K562 (cell line): ENCODE results near the gene KAT7. TPM values are rescaled to one million over a fixed set of nuclear protein-coding genes. Genes with fewer than 3 reads are reported as not detected.

ENCODE experiments used
- BHLHE40 ChIP-seq: IDR thresholded peaks from 2 replicates; pipeline ENCODE4 v1.6.1; 2011; ENCODE audit warnings: low read length, improper control_type of control experiment
- CAMTA2 ChIP-seq: fragments of 250-450 bp; sonication (Bioruptor Pico); conservative IDR thresholded peaks from 2 replicates; pipeline ENCODE4 v1.5.1; 2022
- CBX2 ChIP-seq: fragments of 200-600 bp; sonication (generic); IDR thresholded peaks from one replicate; pipeline ENCODE4 v1.6.1; 2012; ENCODE audit warnings: mild to moderate bottlenecking, low read length, inconsistent platforms; ENCODE audit not compliant: insufficient read depth, poor library complexity, severe bottlenecking
- CHCHD3 ChIP-seq: fragments of 250-450 bp; sonication (Bioruptor Pico); IDR thresholded peaks from 2 replicates; pipeline ENCODE4 v2.1.2; 2022; ENCODE audit warnings: mild to moderate bottlenecking
- CREB3L1 ChIP-seq: fragments of 450-650 bp; IDR thresholded peaks from 2 replicates; pipeline ENCODE4 v1.6.1; 2014; ENCODE audit warnings: low read depth, mild to moderate bottlenecking, moderate library complexity, borderline replicate concordance
- EZH2 ChIP-seq: IDR thresholded peaks from 2 replicates; pipeline ENCODE4 v1.6.1; 2012; ENCODE audit warnings: low read depth, mild to moderate bottlenecking, inconsistent platforms, low read length, borderline replicate concordance
- HDAC2 ChIP-seq: fragments of 450-650 bp; IDR thresholded peaks from 2 replicates; pipeline ENCODE4 v1.6.1; 2016; ENCODE audit warnings: mild to moderate bottlenecking
- HSF4 ChIP-seq: fragments of 250-450 bp; sonication (Bioruptor Pico); IDR thresholded peaks from 2 replicates; pipeline ENCODE4 v2.1.2; 2022; ENCODE audit warnings: mild to moderate bottlenecking, moderate library complexity, borderline replicate concordance
- MEIS2 ChIP-seq: fragments of 450-650 bp; IDR thresholded peaks from 2 replicates; pipeline ENCODE4 v1.6.1; 2014; ENCODE audit warnings: mild to moderate bottlenecking; ENCODE audit not compliant: partially characterized antibody
- NFRKB ChIP-seq: fragments of 450-650 bp; IDR thresholded peaks from 2 replicates; pipeline ENCODE4 v1.6.1; 2016; ENCODE audit warnings: low read depth
- PRMT5 ChIP-seq: sonication (generic); formaldehyde crosslinking; IDR thresholded peaks from 2 replicates; pipeline ENCODE4 v1.5.0; 2020; ENCODE audit warnings: missing genetic modification reagents
- RBFOX2 ChIP-seq: fragments of 200-400 bp; formaldehyde crosslinking; IDR thresholded peaks from 2 replicates; pipeline ENCODE4 v1.6.1; 2017; ENCODE audit warnings: low read depth, mild to moderate bottlenecking, low read length, moderate library complexity
- RBM39 ChIP-seq: fragments of 200-400 bp; formaldehyde crosslinking; optimal IDR thresholded peaks from 2 replicates; pipeline ENCODE3; 2018; ENCODE audit warnings: low read depth, low read length
- RUNX1 ChIP-seq: sonication (generic); IDR thresholded peaks from 2 replicates; pipeline ENCODE4 v1.6.1; 2016; ENCODE audit warnings: antibody characterized with exemption, low read depth
- SAFB ChIP-seq: fragments of 200-400 bp; formaldehyde crosslinking; IDR thresholded peaks from 2 replicates; pipeline ENCODE4 v1.6.1; 2017; ENCODE audit warnings: low read depth, low read length, borderline replicate concordance
- SLC30A9 ChIP-seq: fragments of 250-450 bp; sonication (Bioruptor Pico); IDR thresholded peaks from 2 replicates; pipeline ENCODE4 v1.8.0; 2022; ENCODE audit warnings: mild to moderate bottlenecking, moderate library complexity
- SMARCC2 ChIP-seq: fragments of 450-650 bp; IDR thresholded peaks from 2 replicates; pipeline ENCODE4 v1.6.1; 2017; ENCODE audit warnings: antibody characterized with exemption, moderate library complexity, mild to moderate bottlenecking, low read depth
- TAF7 ChIP-seq: fragments of 450-650 bp; IDR thresholded peaks from 2 replicates; pipeline ENCODE4 v1.6.1; 2016; ENCODE audit warnings: missing genetic modification characterization, missing compliant biosample characterization
- TEAD1 ChIP-seq, 2 experiments: fragments of 450-650 bp in 1 of 2; sonication (generic) in 1 of 2; formaldehyde crosslinking; IDR thresholded peaks; 2 replicates each; pipeline versions ENCODE4 v1.4.0 to v1.8.0; 2020 to 2022; ENCODE audit warnings: mild to moderate bottlenecking in 2 of 2, missing genetic modification reagents in 1 of 2
- ZFP1 ChIP-seq: fragments of 450-650 bp; formaldehyde crosslinking; IDR thresholded peaks from 2 replicates; pipeline ENCODE4 v1.4.0; 2020; ENCODE audit warnings: mild to moderate bottlenecking, mixed read lengths
- ZKSCAN3 ChIP-seq: fragments of 250-450 bp; sonication (Bioruptor Pico); IDR thresholded peaks from 2 replicates; pipeline ENCODE4 v1.4.0; 2020
- polyA plus RNA-seq, 8 experiments: library from polyadenylated mRNA; depleted of rRNA in 4 of 8; stranded (reverse) in 5 of 8; unstranded in 3 of 8; fragments of >200 nt; fragmentation: Nextera tagmentation in 2 of 8; fragmentation: Illumina TruSeq in 1 of 8; extraction: Ambion mirVana in 2 of 8; extraction: Trizol in 1 of 8; gene quantifications; 2 replicates each; pipeline versions ENCODE4 v1.2.1 to v1.2.3, GENCODE V29; 2011 to 2014; ENCODE audit warnings: inconsistent platforms in 1 of 8, missing spikeins in 1 of 8
- total RNA-seq, 7 experiments: library from RNA; depleted of rRNA in 6 of 7; stranded (reverse); fragments of >200 nt in 6 of 7; fragmentation: Illumina TruSeq in 2 of 7; extraction: Trizol in 2 of 7; gene quantifications; 2 replicates each; pipeline versions ENCODE4 v1.2.1 to v1.2.3, GENCODE V29; 2011 to 2021; ENCODE audit warnings: low replicate concordance in 1 of 7
- TF ChIP-seq, protein P1 (sequence below): fragments of 200-400 bp; formaldehyde crosslinking; IDR thresholded peaks from 2 replicates; pipeline ENCODE4 v1.6.1; 2017; ENCODE audit warnings: mild to moderate bottlenecking, low read depth, low read length, moderate library complexity
- TF ChIP-seq, protein P2 (sequence below): fragments of 450-650 bp; IDR thresholded peaks from 2 replicates; pipeline ENCODE4 v1.6.1; 2016; ENCODE audit warnings: antibody characterized with exemption
- TF ChIP-seq, protein P3 (sequence below): sonication (generic); formaldehyde crosslinking; IDR thresholded peaks from 2 replicates; pipeline ENCODE4 v1.8.0; 2022; ENCODE audit warnings: mild to moderate bottlenecking, missing genetic modification reagents, borderline replicate concordance

The KAT7 gene
- total and polyA plus RNA-seq, 9 of the 15 experiments (the other 6 are each of a cell fraction or from before 2014, with no cell fraction given), result 10.8 to 57.3 (median 34.8) TPM

DNA sequence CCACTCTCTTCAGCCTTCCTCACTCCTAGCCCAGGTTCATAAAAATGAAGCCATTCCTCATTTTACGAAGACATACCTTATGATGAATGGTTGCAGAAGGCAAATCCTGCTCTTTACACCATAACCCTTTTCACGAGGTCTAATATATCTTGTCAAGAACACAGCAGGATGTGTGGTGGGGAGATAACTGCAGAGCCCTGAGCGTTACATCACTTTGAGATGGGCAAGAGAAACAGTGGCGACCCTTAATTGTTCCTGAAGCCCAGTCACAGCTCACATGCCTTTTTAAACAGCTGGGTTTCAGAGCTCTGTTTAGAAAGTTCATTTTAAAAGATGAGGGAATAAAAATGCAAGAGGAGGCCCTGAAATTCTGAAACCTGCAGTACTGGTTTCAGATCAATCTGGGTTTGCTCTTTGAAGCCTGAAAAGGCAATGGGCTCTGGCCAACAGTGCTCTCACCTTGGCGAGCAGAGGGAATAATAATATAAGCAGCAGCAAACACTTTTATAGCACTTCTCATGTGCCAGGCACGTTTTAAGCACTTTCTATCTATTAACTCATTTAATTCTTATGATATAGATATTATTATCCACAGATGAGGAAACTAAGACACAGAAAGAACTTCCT, 27.4 kb upstream of the KAT7 start (continued):
- TF ChIP-seq, protein P1, sequence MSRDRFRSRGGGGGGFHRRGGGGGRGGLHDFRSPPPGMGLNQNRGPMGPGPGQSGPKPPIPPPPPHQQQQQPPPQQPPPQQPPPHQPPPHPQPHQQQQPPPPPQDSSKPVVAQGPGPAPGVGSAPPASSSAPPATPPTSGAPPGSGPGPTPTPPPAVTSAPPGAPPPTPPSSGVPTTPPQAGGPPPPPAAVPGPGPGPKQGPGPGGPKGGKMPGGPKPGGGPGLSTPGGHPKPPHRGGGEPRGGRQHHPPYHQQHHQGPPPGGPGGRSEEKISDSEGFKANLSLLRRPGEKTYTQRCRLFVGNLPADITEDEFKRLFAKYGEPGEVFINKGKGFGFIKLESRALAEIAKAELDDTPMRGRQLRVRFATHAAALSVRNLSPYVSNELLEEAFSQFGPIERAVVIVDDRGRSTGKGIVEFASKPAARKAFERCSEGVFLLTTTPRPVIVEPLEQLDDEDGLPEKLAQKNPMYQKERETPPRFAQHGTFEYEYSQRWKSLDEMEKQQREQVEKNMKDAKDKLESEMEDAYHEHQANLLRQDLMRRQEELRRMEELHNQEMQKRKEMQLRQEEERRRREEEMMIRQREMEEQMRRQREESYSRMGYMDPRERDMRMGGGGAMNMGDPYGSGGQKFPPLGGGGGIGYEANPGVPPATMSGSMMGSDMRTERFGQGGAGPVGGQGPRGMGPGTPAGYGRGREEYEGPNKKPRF, result no peak
- TF ChIP-seq ZKSCAN3 (CRISPR knock-in tag) (no peak), CAMTA2 (CRISPR knock-in tag) (no peak), ZFP1 (no peak), RBFOX2 (no peak), TAF7 (tag) (no peak), SLC30A9 (CRISPR knock-in tag) (no peak), EZH2 (no peak), HDAC2 (0 out of 2 replicates have a peak, but pooled peaks have one; percentile 44), NFRKB (no peak), PRMT5 (no peak), MEIS2 (peak; percentile 98), RBM39 (no peak), BHLHE40 (peak; percentile 15; the same call in 1 of the 2 replicates), CHCHD3 (no peak), SAFB (no peak), HSF4 (CRISPR knock-in tag) (no peak), RUNX1 (no peak), SMARCC2 (peak; percentile 41), CREB3L1 (no peak), CBX2 (no peak), TEAD1 (CRISPR knock-in tag; IDR thresholded peaks at IDR 0.05) (no peak)
- TF ChIP-seq, protein P2, sequence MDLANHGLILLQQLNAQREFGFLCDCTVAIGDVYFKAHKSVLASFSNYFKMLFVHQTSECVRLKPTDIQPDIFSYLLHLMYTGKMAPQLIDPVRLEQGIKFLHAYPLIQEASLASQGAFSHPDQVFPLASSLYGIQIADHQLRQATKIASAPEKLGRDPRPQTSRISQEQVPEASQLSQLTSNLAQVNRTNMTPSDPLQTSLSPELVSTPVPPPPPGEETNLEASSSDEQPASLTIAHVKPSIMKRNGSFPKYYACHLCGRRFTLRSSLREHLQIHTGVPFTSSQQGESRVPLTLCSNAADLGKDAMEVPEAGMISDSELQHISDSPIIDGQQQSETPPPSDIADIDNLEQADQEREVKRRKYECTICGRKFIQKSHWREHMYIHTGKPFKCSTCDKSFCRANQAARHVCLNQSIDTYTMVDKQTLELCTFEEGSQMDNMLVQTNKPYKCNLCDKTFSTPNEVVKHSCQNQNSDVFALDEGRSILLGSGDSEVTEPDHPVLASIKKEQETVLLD, result no peak
- TF ChIP-seq, protein P3, sequence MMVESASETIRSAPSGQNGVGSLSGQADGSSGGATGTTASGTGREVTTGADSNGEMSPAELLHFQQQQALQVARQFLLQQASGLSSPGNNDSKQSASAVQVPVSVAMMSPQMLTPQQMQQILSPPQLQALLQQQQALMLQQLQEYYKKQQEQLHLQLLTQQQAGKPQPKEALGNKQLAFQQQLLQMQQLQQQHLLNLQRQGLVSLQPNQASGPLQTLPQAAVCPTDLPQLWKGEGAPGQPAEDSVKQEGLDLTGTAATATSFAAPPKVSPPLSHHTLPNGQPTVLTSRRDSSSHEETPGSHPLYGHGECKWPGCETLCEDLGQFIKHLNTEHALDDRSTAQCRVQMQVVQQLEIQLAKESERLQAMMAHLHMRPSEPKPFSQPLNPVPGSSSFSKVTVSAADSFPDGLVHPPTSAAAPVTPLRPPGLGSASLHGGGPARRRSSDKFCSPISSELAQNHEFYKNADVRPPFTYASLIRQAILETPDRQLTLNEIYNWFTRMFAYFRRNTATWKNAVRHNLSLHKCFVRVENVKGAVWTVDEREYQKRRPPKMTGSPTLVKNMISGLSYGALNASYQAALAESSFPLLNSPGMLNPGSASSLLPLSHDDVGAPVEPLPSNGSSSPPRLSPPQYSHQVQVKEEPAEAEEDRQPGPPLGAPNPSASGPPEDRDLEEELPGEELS, result no peak
